GM12878 (cell line): ENCODE measurements around the gene AKT1S1. TPM values are rescaled to one million over a fixed set of nuclear protein-coding genes. Genes with fewer than 3 reads are reported as not detected.

Experiments used
- BCL3 ChIP-seq: IDR thresholded peaks from 2 replicates; pipeline ENCODE4 v1.6.1; 2011; ENCODE audit warnings: borderline replicate concordance, low read depth, mild to moderate bottlenecking, moderate library complexity, low read length; ENCODE audit not compliant: insufficient read depth, poor library complexity, severe bottlenecking
- E4F1 ChIP-seq: fragments of 450-650 bp; IDR thresholded peaks from 2 replicates; pipeline ENCODE4 v1.6.1; 2018; ENCODE audit warnings: borderline replicate concordance, mild to moderate bottlenecking; ENCODE audit not compliant: partially characterized antibody
- ETV6 ChIP-seq, 2 experiments: fragments of 450-650 bp in 1 of 2; IDR thresholded peaks in 1 of 2; conservative IDR thresholded peaks in 1 of 2; 2 replicates each; pipeline ENCODE4 v1.6.1; 2014; ENCODE audit warnings: antibody characterized with exemption in 1 of 2, borderline replicate concordance in 1 of 2, low read depth in 1 of 2, mild to moderate bottlenecking in 1 of 2, moderate library complexity in 1 of 2
- FOXM1 ChIP-seq: IDR thresholded peaks from 2 replicates; pipeline ENCODE4 v1.6.1; 2012; ENCODE audit warnings: low read depth, mild to moderate bottlenecking, inconsistent platforms, low read length, moderate library complexity
- GATAD2B ChIP-seq: fragments of 450-650 bp; conservative IDR thresholded peaks from 2 replicates; pipeline ENCODE4 v1.6.1; 2017; ENCODE audit warnings: low read depth, mild to moderate bottlenecking, moderate library complexity
- HDAC2 ChIP-seq: fragments of 200-600 bp; sonication (generic); IDR thresholded peaks from 2 replicates; pipeline ENCODE4 v1.6.1; 2017
- KDM1A ChIP-seq: fragments of 200-600 bp; sonication (generic); IDR thresholded peaks from 2 replicates; pipeline ENCODE4 v1.6.1; 2016; ENCODE audit warnings: borderline replicate concordance
- MEF2B ChIP-seq: fragments of 450-650 bp; IDR thresholded peaks from 2 replicates; pipeline ENCODE4 v1.6.1; 2018; ENCODE audit warnings: mild to moderate bottlenecking, moderate library complexity; ENCODE audit not compliant: partially characterized antibody, poor library complexity, severe bottlenecking
- NFYA ChIP-seq: IDR thresholded peaks from 2 replicates; pipeline ENCODE4 v1.6.1; 2011; ENCODE audit warnings: low read depth, mild to moderate bottlenecking, low read length, improper control_type of control experiment, borderline replicate concordance
- NR2C2 ChIP-seq: IDR thresholded peaks from 2 replicates; pipeline ENCODE4 v1.6.1; 2011; ENCODE audit warnings: borderline replicate concordance, low read depth; ENCODE audit not compliant: control insufficient read depth, insufficient read length
- POLR2AphosphoS2 ChIP-seq: IDR thresholded peaks from 2 replicates; pipeline ENCODE4 v1.6.1; 2011; ENCODE audit warnings: low read depth, mild to moderate bottlenecking, low read length, improper control_type of control experiment, moderate library complexity
- RB1 ChIP-seq: fragments of 450-650 bp; formaldehyde crosslinking; IDR thresholded peaks from 2 replicates; pipeline ENCODE4 v1.6.1; 2017; ENCODE audit warnings: mild to moderate bottlenecking, borderline replicate concordance
- SIX5 ChIP-seq: IDR thresholded peaks from 2 replicates; pipeline ENCODE4 v1.6.1; 2011; ENCODE audit warnings: mild to moderate bottlenecking, low read depth, low read length, moderate library complexity; ENCODE audit not compliant: severe bottlenecking
- SMARCA5 ChIP-seq: fragments of 450-650 bp; IDR thresholded peaks from 2 replicates; pipeline ENCODE4 v1.6.1; 2017; ENCODE audit warnings: mild to moderate bottlenecking
- STAT3 ChIP-seq: IDR thresholded peaks from 2 replicates; pipeline ENCODE4 v1.6.1; 2011; ENCODE audit warnings: low read depth, low read length, improper control_type of control experiment
- TARDBP ChIP-seq: IDR thresholded peaks from 2 replicates; pipeline ENCODE4 v1.6.1; 2016; ENCODE audit warnings: borderline replicate concordance
- USF1 ChIP-seq: IDR thresholded peaks from 2 replicates; pipeline ENCODE4 v1.6.1; 2011; ENCODE audit warnings: borderline replicate concordance, low read depth, mild to moderate bottlenecking, moderate library complexity, mixed read lengths, low read length; ENCODE audit not compliant: insufficient read depth; ENCODE audit errors: extremely low read length
- ZBTB33 ChIP-seq: fragments of 450-650 bp; IDR thresholded peaks from 2 replicates; pipeline ENCODE4 v1.6.1; 2017; ENCODE audit warnings: mild to moderate bottlenecking
- ZZZ3 ChIP-seq: IDR thresholded peaks from 2 replicates; pipeline ENCODE4 v1.6.1; 2011; ENCODE audit warnings: low read depth; ENCODE audit not compliant: control insufficient read depth, insufficient read length
- polyA plus RNA-seq, 11 experiments: library from polyadenylated mRNA; depleted of rRNA in 4 of 11; unstranded in 6 of 11; stranded (reverse) in 5 of 11; fragments of >200 nt; fragmentation: Nextera tagmentation in 4 of 11; fragmentation: Illumina TruSeq in 1 of 11; extraction: Ambion mirVana in 4 of 11; extraction: Trizol in 1 of 11; gene quantifications; 1 replicate in 1 of 11; 2 replicates in 10 of 11; pipeline versions ENCODE4 v1.2.1 to v1.2.3, GENCODE V29; 2011 to 2016; ENCODE audit warnings: inconsistent platforms in 2 of 11, missing spikeins in 2 of 11, low read depth in 1 of 11
- total RNA-seq, 4 experiments: library from RNA; depleted of rRNA in 3 of 4; stranded (reverse); fragments of >200 nt in 3 of 4; fragmentation: Illumina TruSeq in 1 of 4; extraction: Trizol in 1 of 4; gene quantifications; 2 replicates each; pipeline versions ENCODE4 v1.2.1 to v1.2.3, GENCODE V29; 2013 to 2021

The AKT1S1 gene
- total and polyA plus RNA-seq, 10 of the 15 experiments (the other 5 are each of a cell fraction or from before 2014, with no cell fraction given): 0.43 to 23.0 (median 12.3) TPM

GRCh38 chr19:49850487-49851342, 26.4 kb downstream of the AKT1S1 start, which contains the start of gene PTOV1 (continued):
- TF ChIP-seq ZBTB33 (no peak), GATAD2B (peak; percentile 82; the same call in 1 of the 2 replicates), BCL3 (no peak), RB1 (no peak; the same call in 1 of the 2 replicates), E4F1 (no peak), POLR2AphosphoS2 (no peak), SIX5 (peak; percentile 79), TARDBP (no peak), FOXM1 (no peak), ETV6 (conservative IDR thresholded peaks at IDR 0.05 in 1 of 2, IDR thresholded peaks at IDR 0.05 in 1 of 2; ENCODE audit: borderline replicate concordance in 1 of 2, low read depth in 1 of 2) (no peak), HDAC2 (no peak), MEF2B (peak; percentile 20), NR2C2 (no peak), KDM1A (no peak), NFYA (no peak), STAT3 (no peak), SMARCA5 (peak; percentile 91), USF1 (no peak), ZZZ3 (no peak)
